Lower lobe of right lung (tissue), 2 donors: ENCODE results near the gene EFCAB6. TPM values are rescaled to one million over a fixed set of nuclear protein-coding genes. Genes with fewer than 3 reads are reported as not detected.

Experiments
- ATAC-seq, 2 donors: fragments of 200-7000 bp; cut with Tn5 transposase; one replicate each; pipeline ENCODE4 v1.9.1; 2020 to 2022; ENCODE audit warnings: mild to moderate bottlenecking in 2 of 2, moderate library complexity in 2 of 2
- DNase-seq: peaks from one replicate; pipeline ENCODE4 v3.0.0-alpha.2; 2020
- H3K27ac ChIP-seq: fragments of 200-600 bp; one replicate; pipeline ENCODE4 v1.8.0; 2022
- H3K27me3 ChIP-seq: fragments of 200-600 bp; one replicate; pipeline ENCODE4 v1.8.0; 2022; ENCODE audit warnings: low read depth
- H3K36me3 ChIP-seq: fragments of 200-600 bp; one replicate; pipeline ENCODE4 v1.8.0; 2022; ENCODE audit warnings: mild to moderate bottlenecking
- H3K4me1 ChIP-seq: fragments of 200-600 bp; one replicate; pipeline ENCODE4 v1.8.0; 2022
- H3K4me3 ChIP-seq: fragments of 200-600 bp; one replicate; pipeline ENCODE4 v1.8.0; 2022; ENCODE audit warnings: mild to moderate bottlenecking
- H3K9me3 ChIP-seq: fragments of 200-600 bp; one replicate; pipeline ENCODE4 v1.8.0; 2022
- intact Hi-C: fragments of 100-400 bp; cut with DNase I; formaldehyde crosslinking; loops from one replicate; pipeline ENCODE4 v1.11.0; 2022
- total RNA-seq: library from RNA; stranded (reverse); fragmentation: NEBNext Ultra II Directional; extraction: Animal tissue kit (Norgen Biotek cat#: 25700); gene quantifications from one replicate; pipeline ENCODE4 v1.2.1, GENCODE V29; 2021
- TF ChIP-seq, protein P1 (sequence below): fragments of 200-600 bp; IDR thresholded peaks from one replicate; pipeline ENCODE4 v1.8.0; 2022; ENCODE audit warnings: antibody characterized with exemption, mild to moderate bottlenecking
- donor health status: DM: no; HTN: yes; CAD: no; lungs with severe emphysema.

The EFCAB6 gene
- total RNA-seq, 1 donor from 2014 or later: 5.8 TPM

DNA sequence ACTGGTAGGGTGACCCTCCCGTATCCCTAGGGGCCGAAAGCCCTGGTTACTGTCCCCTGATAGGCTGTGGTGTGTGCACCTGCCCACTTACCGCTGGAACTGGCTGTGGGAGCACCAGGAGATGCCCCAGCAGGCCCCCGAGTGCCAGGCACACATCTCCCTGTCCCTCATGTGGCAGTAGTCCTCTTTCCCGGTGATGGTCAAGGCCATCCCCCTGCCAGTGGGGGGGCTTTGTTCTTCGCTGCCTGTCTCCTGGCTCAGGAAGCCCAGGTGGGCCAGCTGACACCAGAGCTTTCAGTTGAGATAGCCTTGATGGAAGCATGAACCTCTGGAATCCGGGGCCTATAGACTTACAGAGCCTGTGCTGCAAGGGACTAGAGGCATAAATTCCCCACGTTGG, 299.8 kb downstream of the EFCAB6 start:
- Histone ChIP-seq H3K4me1 (no peaks in the 10 kb centered on the region), H3K36me3 (no peaks in the 10 kb centered on the region), H3K27me3 (peaks cover 13% of the 10 kb centered on the region), H3K4me3 (no peak overlapping the region), H3K9me3 (no peaks in the 10 kb centered on the region), H3K27ac (no peak overlapping the region)
- peak; percentile 29 for DNase-seq
- ATAC-seq: no peak
- TF ChIP-seq, protein P1, sequence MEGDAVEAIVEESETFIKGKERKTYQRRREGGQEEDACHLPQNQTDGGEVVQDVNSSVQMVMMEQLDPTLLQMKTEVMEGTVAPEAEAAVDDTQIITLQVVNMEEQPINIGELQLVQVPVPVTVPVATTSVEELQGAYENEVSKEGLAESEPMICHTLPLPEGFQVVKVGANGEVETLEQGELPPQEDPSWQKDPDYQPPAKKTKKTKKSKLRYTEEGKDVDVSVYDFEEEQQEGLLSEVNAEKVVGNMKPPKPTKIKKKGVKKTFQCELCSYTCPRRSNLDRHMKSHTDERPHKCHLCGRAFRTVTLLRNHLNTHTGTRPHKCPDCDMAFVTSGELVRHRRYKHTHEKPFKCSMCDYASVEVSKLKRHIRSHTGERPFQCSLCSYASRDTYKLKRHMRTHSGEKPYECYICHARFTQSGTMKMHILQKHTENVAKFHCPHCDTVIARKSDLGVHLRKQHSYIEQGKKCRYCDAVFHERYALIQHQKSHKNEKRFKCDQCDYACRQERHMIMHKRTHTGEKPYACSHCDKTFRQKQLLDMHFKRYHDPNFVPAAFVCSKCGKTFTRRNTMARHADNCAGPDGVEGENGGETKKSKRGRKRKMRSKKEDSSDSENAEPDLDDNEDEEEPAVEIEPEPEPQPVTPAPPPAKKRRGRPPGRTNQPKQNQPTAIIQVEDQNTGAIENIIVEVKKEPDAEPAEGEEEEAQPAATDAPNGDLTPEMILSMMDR: no peak
- intact Hi-C loops: no loop called here

DNA sequence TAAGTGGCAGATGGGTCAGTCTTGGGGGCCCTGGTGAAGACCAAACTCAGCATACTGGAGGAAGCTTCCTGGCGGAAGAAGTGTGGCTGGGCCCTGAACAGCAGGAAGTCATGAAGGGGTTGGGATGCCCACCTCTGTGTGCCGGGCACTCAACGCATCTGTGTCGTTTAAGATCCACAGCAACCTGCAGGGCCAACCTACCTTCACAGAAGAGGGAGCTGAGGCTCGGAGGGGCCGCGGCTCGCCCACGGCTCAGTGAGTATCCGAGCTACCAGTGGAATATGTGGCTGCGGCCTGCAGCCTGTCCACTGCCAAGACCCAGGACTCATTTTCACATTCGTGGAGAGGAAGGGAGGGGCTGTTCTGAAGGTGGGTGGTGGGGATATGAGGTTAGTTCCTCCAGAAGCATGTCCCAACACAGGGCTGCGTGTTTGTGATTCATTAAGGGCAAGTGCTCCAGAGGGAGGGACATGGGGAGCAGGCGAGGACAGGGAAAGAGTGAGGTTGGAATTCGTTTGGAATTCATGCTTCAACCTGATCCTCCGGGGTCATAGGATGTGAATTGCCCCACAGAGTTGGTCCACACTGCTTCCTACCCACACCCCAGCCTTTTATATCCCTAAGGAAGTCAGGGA, 300.7 kb downstream of the EFCAB6 start:
- H3K4me3 ChIP-seq: no peak overlapping the region
- no peaks in the 10 kb centered on the region for H3K36me3 ChIP-seq
- H3K27me3 ChIP-seq: peaks cover 7% of the 10 kb centered on the region
- ATAC-seq: no peak
- H3K27ac ChIP-seq: no peak overlapping the region
- peak; percentile 21 for DNase-seq
- TF ChIP-seq, protein P1: no peak
- intact Hi-C loops: no loop called here
- no peaks in the 10 kb centered on the region for H3K9me3 ChIP-seq
- no peaks in the 10 kb centered on the region for H3K4me1 ChIP-seq

DNA sequence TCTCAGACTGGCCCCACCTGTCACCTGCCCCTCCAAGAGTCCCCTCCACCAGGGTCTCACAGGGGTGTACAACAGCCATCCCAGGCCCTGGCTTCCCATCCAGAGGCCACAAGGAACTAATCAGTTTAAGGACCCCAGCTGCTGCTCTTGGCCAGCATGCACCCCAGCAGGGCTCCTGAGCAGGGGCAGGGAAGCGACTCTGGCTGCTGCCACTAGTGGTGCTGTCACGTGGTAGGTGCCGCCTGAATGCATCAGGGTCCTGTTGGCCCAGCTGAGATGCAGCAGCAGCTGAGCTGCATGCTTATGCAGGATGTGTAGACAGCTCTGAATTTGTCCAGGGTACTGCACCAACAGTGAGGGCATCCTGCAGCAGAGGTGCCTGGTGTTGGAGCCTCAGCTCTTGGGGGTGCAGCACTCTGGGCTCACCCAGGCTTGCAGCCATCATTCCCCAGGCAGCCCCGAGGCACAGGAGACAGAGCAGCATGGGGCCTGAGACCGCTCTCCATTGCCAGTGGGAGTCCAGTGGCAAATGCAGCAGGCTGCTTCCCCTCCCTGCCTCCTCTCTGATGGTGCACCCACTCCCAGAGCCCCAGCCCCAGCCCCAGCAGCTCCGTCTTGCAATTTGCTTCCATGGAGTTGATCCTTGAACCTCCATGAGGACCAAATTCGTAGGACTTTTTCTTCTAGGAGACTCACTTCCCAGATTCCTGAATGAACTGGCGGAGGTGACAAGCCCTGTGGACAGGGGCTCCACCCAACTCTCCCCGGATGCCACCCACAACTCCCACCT, 301.6 kb downstream of the EFCAB6 start:
- no peak for DNase-seq
- H3K27ac ChIP-seq: no peak overlapping the region
- no peak for ATAC-seq
- no peaks in the 10 kb centered on the region for H3K36me3 ChIP-seq
- no peaks in the 10 kb centered on the region for H3K4me1 ChIP-seq
- TF ChIP-seq, protein P1: no peak
- H3K4me3 ChIP-seq: no peak overlapping the region
- no peaks in the 10 kb centered on the region for H3K27me3 ChIP-seq
- H3K9me3 ChIP-seq: no peaks in the 10 kb centered on the region
- intact Hi-C loops: no loop called here

DNA sequence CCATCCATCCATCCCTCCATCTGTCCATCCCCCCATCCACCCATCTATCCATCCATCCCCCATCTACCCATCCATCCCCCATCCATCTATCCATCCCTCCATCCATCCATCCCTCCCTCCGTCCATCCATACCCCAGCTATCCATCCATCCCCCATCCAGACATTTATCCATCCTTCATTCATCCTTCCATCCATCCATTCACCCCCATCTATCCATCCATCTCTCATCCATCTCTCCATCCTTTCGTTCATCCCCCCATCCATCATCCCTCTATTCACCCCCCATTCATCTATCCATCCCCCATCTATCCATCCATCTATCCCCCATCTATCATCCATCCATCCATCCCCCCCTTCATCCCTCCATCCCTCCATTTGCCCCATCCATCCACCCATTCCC, 302.8 kb downstream of the EFCAB6 start:
- Histone ChIP-seq H3K36me3 (no peaks in the 10 kb centered on the region), H3K4me3 (no peak overlapping the region), H3K4me1 (no peaks in the 10 kb centered on the region), H3K27me3 (no peaks in the 10 kb centered on the region), H3K9me3 (no peaks in the 10 kb centered on the region), H3K27ac (no peak overlapping the region)
- ATAC-seq (no peak), DNase-seq (no peak)
- intact Hi-C loops: no loop called here
- TF ChIP-seq, protein P1: no peak

DNA sequence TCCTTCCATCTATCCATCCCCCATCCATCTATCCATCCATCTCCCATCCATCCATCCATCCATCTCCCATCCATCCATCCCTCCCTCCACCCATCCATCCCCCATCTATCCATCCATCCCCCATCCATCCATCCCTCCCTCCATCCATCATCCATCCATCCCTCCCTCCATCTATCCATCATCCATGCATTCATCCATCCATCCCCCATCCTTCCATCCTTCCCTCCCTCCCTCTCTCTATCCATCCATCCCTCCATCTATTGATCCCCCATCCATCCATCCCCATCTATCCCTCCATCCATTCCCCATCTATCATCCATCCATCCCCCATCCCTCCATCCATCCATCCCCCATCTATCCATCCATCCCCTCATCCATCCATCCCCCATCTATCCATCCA, 303.6 kb downstream of the EFCAB6 start:
- H3K27me3 ChIP-seq: no peaks in the 10 kb centered on the region
- no peaks in the 10 kb centered on the region for H3K4me1 ChIP-seq
- H3K27ac ChIP-seq: no peak overlapping the region
- DNase-seq (no peak), ATAC-seq (no peak)
- no peaks in the 10 kb centered on the region for H3K9me3 ChIP-seq
- no peaks in the 10 kb centered on the region for H3K36me3 ChIP-seq
- intact Hi-C loops: no loop called here
- no peak overlapping the region for H3K4me3 ChIP-seq
- TF ChIP-seq, protein P1: no peak
